ENCODE data around the gene EPAS1. TPM values are rescaled to one million over a fixed set of nuclear protein-coding genes. Genes with fewer than 3 reads are reported as not detected.

The EPAS1 gene
- total RNA-seq, 2 donors from 2014 or later = 517 to 667 TPM

DNA sequence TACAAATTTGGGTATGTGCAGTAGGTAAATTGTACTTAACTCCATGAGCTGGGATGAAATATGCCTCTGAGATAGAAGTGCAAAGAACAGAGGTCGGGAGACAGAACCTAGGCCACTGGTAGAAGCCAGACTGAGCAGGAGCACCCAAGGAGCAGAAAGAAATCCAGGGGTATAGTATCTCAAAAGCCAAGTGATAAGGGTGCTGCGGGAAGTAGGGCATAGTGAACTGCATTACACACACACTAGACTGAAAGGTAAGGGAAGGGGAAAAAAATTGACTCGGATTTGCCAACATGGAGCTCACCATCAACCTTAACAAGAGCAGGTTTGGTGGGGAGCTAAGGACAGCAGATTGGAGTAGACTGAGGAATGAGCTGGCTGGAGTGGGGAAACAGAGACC is 92.8 kb downstream of the EPAS1 start:
- ATAC-seq (ENCODE audit: insufficient number of reproducible peaks, low FRiP score, low read depth) (no peak), DNase-seq (ENCODE audit: low spot score) (no peak)
- Histone ChIP-seq H3K4me3 (no peak overlapping the region), H3K36me3 (peaks cover 4% of the 10 kb centered on the region), H3K27ac (no peak overlapping the region), H3K27me3 (replicated peaks; ENCODE audit: insufficient read depth) (no peaks in the 10 kb centered on the region), H3K9me3 (no peaks in the 10 kb centered on the region), H3K4me1 (ENCODE audit: control insufficient read depth in 1 of 2, low read depth in 2 of 2) (peaks cover 8 to 23% of the 10 kb centered on the region in 2 donors)
- TF ChIP-seq, protein P1, sequence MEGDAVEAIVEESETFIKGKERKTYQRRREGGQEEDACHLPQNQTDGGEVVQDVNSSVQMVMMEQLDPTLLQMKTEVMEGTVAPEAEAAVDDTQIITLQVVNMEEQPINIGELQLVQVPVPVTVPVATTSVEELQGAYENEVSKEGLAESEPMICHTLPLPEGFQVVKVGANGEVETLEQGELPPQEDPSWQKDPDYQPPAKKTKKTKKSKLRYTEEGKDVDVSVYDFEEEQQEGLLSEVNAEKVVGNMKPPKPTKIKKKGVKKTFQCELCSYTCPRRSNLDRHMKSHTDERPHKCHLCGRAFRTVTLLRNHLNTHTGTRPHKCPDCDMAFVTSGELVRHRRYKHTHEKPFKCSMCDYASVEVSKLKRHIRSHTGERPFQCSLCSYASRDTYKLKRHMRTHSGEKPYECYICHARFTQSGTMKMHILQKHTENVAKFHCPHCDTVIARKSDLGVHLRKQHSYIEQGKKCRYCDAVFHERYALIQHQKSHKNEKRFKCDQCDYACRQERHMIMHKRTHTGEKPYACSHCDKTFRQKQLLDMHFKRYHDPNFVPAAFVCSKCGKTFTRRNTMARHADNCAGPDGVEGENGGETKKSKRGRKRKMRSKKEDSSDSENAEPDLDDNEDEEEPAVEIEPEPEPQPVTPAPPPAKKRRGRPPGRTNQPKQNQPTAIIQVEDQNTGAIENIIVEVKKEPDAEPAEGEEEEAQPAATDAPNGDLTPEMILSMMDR (IDR thresholded peaks at IDR 0.05) = no peak

DNA sequence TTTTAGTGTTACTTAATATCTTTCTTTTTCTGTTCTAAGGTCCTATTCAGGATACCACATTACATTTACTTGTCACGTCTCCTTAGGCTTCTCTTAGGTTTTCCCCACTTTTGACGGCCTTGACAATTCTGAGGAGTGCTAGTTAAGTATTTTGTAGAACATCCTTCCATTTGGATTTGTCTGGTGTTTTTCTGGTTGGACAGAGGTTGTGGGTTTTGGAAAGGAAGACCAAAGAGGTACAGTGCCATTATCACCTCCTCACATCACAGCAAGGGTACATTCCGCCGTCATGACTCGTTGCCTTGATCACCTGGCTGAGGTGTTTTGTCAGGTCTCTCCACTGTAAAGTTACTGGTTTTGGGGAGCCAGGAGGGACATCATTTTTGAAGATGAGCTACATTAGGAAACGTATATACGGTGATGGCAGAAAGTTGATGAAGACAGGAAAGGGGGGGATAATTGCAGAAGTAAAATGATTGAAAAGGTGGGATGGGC is 93.7 kb downstream of the EPAS1 start:
- TF ChIP-seq, protein P1 (IDR thresholded peaks at IDR 0.05) = no peak
- H3K4me1 ChIP-seq (ENCODE audit: control insufficient read depth in 1 of 2, low read depth in 2 of 2) = peaks cover under 1 to 14% of the 10 kb centered on the region in 2 donors
- no peak for DNase-seq (ENCODE audit: low spot score)
- H3K4me3 ChIP-seq = no peak overlapping the region
- H3K36me3 ChIP-seq = peaks cover 4% of the 10 kb centered on the region
- no peak for ATAC-seq (ENCODE audit: insufficient number of reproducible peaks, low FRiP score, low read depth)
- H3K27me3 ChIP-seq (replicated peaks; ENCODE audit: insufficient read depth) = no peaks in the 10 kb centered on the region
- H3K27ac ChIP-seq = no peak overlapping the region
- no peaks in the 10 kb centered on the region for H3K9me3 ChIP-seq

DNA sequence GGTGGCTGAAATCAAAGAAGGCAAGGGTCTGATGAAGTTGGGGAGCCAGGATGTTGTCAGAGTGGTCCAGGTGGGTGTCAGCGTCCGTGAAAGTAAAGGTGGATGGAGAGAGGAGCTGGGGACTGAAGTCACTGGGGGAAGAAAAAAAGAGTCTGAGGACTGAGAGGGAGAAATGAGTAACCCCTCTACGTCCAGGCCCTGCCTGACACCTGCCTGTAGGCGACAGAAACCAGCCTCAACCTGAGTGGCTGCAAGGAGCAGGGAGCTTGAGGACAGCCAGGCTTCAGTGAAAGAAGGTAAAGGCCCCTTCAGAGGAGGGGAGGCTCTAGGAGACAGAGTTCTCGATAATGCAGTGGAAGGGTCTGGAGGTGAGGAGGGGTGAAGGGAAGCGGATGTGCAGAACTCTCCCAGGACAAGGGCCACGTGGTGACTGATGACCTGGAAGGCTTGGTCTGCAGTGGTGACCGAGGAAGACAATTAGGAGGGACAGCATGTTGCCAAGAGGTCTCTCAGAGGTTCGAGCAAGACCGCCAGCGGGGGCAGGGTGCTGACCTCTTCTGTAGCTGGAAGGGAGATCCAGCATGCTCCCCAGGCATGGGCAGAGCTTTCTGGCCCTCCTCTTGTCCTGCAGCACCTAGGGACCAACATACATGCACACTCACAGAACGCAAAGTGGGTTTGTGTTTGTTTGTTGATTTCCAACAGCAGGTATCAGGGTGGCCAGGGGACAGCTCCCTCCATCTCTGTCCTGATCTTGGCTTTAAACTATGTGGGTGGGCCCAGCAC is 95.5 kb downstream of the EPAS1 start:
- Histone ChIP-seq H3K4me3 (no peak overlapping the region), H3K36me3 (peaks cover 2% of the 10 kb centered on the region), H3K9me3 (no peaks in the 10 kb centered on the region), H3K4me1 (ENCODE audit: control insufficient read depth in 1 of 2, low read depth in 2 of 2) (peaks cover 0 to 6% of the 10 kb centered on the region in 2 donors), H3K27ac (no peak overlapping the region), H3K27me3 (replicated peaks; ENCODE audit: insufficient read depth) (no peaks in the 10 kb centered on the region)
- DNase-seq (ENCODE audit: low spot score) = no peak
- TF ChIP-seq, protein P1 (IDR thresholded peaks at IDR 0.05) = no peak
- ATAC-seq (ENCODE audit: insufficient number of reproducible peaks, low FRiP score, low read depth) = no peak

DNA sequence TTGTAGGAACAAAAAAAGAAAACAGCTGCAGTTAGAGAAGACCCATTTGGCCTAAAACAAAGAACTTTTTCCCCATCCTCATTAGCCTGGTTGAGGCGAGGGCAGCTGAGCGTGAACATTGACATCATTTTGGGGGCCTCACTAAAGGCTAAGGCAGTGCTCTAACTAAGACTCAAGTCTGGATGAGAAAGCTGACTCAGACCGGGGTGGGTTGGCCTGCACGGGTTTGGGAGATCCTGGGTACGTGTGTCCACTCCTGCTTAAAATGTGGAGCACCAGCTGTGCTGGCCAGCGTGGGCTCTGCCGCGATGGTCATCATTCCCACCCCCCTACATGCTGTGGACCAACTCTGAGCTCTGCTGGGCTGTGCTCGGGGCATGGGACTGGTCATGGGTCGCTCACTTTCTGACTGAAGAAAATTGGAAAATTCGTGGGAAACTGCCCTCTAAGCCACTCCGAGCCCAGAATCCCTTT is 96.2 kb downstream of the EPAS1 start:
- no peak for ATAC-seq (ENCODE audit: insufficient number of reproducible peaks, low FRiP score, low read depth)
- TF ChIP-seq, protein P1 (IDR thresholded peaks at IDR 0.05) = no peak

DNA sequence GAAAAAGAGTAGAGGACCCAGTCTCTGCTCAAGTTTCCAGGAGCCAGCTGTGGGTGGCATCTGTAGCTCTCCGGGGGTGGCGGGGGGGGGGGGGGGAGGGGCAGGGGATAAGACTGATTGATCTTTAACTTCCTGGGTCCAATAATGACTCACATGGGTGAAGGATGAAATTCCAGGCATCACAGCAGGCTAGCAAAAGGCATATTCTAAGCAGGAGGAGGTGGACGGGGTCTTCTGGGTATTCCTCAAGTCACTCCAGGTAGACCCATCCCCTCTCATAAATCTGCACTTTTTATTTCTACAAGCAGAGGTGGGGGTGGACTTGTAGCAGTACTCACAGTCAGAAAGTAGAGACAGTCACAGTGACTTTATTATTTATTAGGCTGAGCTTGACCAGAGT is 96.7 kb downstream of the EPAS1 start:
- TF ChIP-seq, protein P1 (IDR thresholded peaks at IDR 0.05) = no peak
- Histone ChIP-seq H3K36me3 (no peaks in the 10 kb centered on the region), H3K9me3 (no peaks in the 10 kb centered on the region), H3K4me1 (ENCODE audit: control insufficient read depth in 1 of 2, low read depth in 2 of 2) (peaks cover 0 to 6% of the 10 kb centered on the region in 2 donors), H3K4me3 (no peak overlapping the region), H3K27ac (no peak overlapping the region), H3K27me3 (replicated peaks; ENCODE audit: insufficient read depth) (no peaks in the 10 kb centered on the region)
- DNase-seq (ENCODE audit: low spot score) (no peak), ATAC-seq (ENCODE audit: insufficient number of reproducible peaks, low FRiP score, low read depth) (no peak)

More for the DNA sequence above, 96.2 kb downstream of the EPAS1 start:
- H3K36me3 ChIP-seq = no peaks in the 10 kb centered on the region
- peaks cover 0 to 6% of the 10 kb centered on the region in 2 donors for H3K4me1 ChIP-seq (ENCODE audit: control insufficient read depth in 1 of 2, low read depth in 2 of 2)
- H3K9me3 ChIP-seq = no peaks in the 10 kb centered on the region
- H3K27ac ChIP-seq = no peak overlapping the region
- no peak for DNase-seq (ENCODE audit: low spot score)
- H3K27me3 ChIP-seq (replicated peaks; ENCODE audit: insufficient read depth) = no peaks in the 10 kb centered on the region
- H3K4me3 ChIP-seq = no peak overlapping the region

Measured in thoracic aorta (tissue), 2 donors.